Ishikawa (cell line): ENCODE data around the gene TMEM255B.

Experiments
- CEBPB ChIP-seq: IDR thresholded peaks from 2 replicates; pipeline ENCODE4 v1.6.1; 2012
- CREB1 ChIP-seq: IDR thresholded peaks from 2 replicates; pipeline ENCODE4 v1.6.1; 2012; ENCODE audit warnings: low read depth
- EGR1 ChIP-seq: IDR thresholded peaks from 2 replicates; pipeline ENCODE4 v1.6.1; 2012
- EP300 ChIP-seq: IDR thresholded peaks from 2 replicates; pipeline ENCODE4 v1.6.1; 2012; ENCODE audit warnings: borderline replicate concordance
- FOXM1 ChIP-seq: IDR thresholded peaks from 2 replicates; pipeline ENCODE4 v1.6.1; 2012; ENCODE audit warnings: low read depth, borderline replicate concordance
- MAX ChIP-seq: IDR thresholded peaks from 2 replicates; pipeline ENCODE4 v1.6.1; 2012
- NFIC ChIP-seq: IDR thresholded peaks from 2 replicates; pipeline ENCODE4 v1.6.1; 2012
- RAD21 ChIP-seq: IDR thresholded peaks from 2 replicates; pipeline ENCODE4 v1.6.1; 2012; ENCODE audit warnings: low read depth
- REST ChIP-seq: IDR thresholded peaks from 2 replicates; pipeline ENCODE4 v1.6.1; 2012; ENCODE audit warnings: low read depth, mild to moderate bottlenecking
- TAF1 ChIP-seq: IDR thresholded peaks from 2 replicates; pipeline ENCODE4 v1.6.1; 2012; ENCODE audit warnings: low read depth, mild to moderate bottlenecking
- TCF12 ChIP-seq: IDR thresholded peaks from 2 replicates; pipeline ENCODE4 v1.6.1; 2012; ENCODE audit warnings: low read depth
- TEAD4 ChIP-seq: IDR thresholded peaks from 2 replicates; pipeline ENCODE4 v1.6.1; 2012
- USF1 ChIP-seq: IDR thresholded peaks from 2 replicates; pipeline ENCODE4 v1.6.1; 2012
- YY1 ChIP-seq: IDR thresholded peaks from 2 replicates; pipeline ENCODE4 v1.6.1; 2012; ENCODE audit warnings: low read depth
- ZBTB7A ChIP-seq: IDR thresholded peaks from 2 replicates; pipeline ENCODE4 v1.6.1; 2012; ENCODE audit warnings: low read depth

TMEM255B gene

GRCh38 chr13:113849981-113850721, 91.1 kb downstream of the TMEM255B start:
- TF ChIP-seq YY1 (no peak), CREB1 (no peak), TAF1 (no peak), EP300 (no peak), TCF12 (no peak), ZBTB7A (no peak), MAX (no peak), NFIC (no peak), RAD21 (no peak), REST (no peak), USF1 (no peak), TEAD4 (no peak), FOXM1 (no peak), EGR1 (no peak), CEBPB (no peak)

GRCh38 chr13:113850722-113851479, 91.9 kb downstream of the TMEM255B start:
- TF ChIP-seq ZBTB7A (no peak), NFIC (no peak), MAX (no peak), YY1 (no peak), TEAD4 (no peak), USF1 (no peak), CREB1 (no peak)

- TF ChIP-seq TAF1 (no peak), CREB1 (no peak), USF1 (no peak), FOXM1 (no peak), RAD21 (no peak), CEBPB (no peak), NFIC (no peak), TEAD4 (no peak), EP300 (no peak), EGR1 (no peak), YY1 (no peak)
Measured at GRCh38 chr13:113851480-113851803, 92.4 kb downstream of the TMEM255B start.

GRCh38 chr13:113851826-113852535, 93.0 kb downstream of the TMEM255B start:
- TF ChIP-seq CEBPB (no peak), RAD21 (no peak), NFIC (no peak)

GRCh38 chr13:113852536-113853517, 93.8 kb downstream of the TMEM255B start:
- TF ChIP-seq TAF1 (no peak), EP300 (no peak), FOXM1 (no peak), MAX (no peak), RAD21 (no peak), USF1 (no peak), ZBTB7A (no peak), TCF12 (no peak), NFIC (no peak), CREB1 (no peak), TEAD4 (no peak), YY1 (no peak), CEBPB (no peak), REST (no peak), EGR1 (no peak)
